ENCODE results near the gene KCNIP3.

DNA sequence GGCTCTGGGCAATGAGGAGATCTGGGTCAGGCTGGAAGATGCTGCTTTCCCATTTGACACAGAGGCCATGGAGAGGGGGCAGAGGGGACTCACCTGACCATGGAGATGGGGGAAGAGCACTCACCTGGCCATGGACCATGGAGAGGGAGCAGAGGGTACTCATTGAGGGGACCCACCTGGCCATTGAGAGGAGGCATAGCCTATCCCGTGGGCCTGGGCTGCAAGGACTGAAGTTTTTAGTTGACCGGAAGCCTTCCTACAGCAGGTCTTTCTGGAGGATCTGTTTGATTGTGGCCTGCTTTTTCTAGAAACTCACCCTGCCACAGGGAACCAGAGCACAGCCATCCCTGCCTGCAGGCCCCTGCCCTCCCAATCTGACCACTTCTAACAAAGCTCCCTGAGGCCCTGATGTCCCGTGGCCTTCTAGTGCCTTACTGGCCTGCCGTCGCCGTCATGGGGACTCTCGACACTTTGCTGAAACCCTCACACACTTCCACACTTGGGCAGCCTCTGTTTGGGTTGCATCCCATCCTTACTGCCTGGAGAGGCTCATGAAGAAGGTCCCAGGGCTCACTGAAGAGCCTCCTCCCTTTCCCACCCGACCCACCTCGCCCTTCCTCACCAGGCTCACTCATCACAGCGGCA, 28.0 kb upstream of the KCNIP3 start:
- TF ChIP-seq, protein P1, sequence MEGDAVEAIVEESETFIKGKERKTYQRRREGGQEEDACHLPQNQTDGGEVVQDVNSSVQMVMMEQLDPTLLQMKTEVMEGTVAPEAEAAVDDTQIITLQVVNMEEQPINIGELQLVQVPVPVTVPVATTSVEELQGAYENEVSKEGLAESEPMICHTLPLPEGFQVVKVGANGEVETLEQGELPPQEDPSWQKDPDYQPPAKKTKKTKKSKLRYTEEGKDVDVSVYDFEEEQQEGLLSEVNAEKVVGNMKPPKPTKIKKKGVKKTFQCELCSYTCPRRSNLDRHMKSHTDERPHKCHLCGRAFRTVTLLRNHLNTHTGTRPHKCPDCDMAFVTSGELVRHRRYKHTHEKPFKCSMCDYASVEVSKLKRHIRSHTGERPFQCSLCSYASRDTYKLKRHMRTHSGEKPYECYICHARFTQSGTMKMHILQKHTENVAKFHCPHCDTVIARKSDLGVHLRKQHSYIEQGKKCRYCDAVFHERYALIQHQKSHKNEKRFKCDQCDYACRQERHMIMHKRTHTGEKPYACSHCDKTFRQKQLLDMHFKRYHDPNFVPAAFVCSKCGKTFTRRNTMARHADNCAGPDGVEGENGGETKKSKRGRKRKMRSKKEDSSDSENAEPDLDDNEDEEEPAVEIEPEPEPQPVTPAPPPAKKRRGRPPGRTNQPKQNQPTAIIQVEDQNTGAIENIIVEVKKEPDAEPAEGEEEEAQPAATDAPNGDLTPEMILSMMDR (IDR thresholded peaks at IDR 0.05; ENCODE audit: low read depth, low read length) = no peak
- no peak for TF ChIP-seq EZH2phosphoT487 (IDR thresholded peaks at IDR 0.05; ENCODE audit: low read depth)
